HG02973 (cell line): Measurements from ENCODE around the gene ATP11A.
"Not testable (repeated sequence)": the region's sequence is repeated elsewhere in the genome, so short reads cannot be mapped to it uniquely, and the experiment has no call there.

Source experiments
- ATAC-seq: cut with Tn5 transposase; IDR thresholded peaks from one replicate; pipeline ENCODE4 v1.9.1; 2021; ENCODE audit warnings: moderate library complexity; ENCODE audit not compliant: unreplicated experiment

The ATP11A gene

DNA sequence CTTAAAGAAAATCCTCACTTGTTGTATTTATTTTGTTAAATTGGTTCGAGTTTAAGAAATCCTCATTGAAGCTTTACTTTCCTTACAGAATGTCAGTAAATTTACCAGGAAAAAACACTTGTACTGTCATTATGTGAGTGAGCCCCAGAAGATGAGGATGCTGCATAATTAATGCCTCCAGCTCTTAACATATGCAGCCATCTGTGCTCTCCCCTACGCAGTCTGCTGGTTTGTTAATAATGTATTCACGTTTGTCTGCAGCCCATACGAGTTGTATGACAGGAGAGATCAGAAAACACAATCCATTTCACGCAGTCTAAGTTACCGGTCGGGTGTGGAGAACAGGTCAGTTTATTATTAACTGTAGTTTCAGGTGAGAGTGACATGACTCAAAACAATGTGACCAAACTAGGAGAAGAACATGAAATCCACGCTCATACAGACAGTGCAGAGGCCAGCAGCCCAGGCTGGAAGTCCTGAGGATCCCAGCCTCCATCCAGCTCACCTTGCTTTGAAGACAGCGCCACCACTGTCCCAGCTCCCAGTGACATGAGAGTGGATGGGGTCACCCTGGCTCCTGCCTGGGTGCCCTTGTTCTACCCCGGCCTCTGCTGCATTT is 19.8 kb upstream of the ATP11A start:
- peak; percentile 78 for ATAC-seq

DNA sequence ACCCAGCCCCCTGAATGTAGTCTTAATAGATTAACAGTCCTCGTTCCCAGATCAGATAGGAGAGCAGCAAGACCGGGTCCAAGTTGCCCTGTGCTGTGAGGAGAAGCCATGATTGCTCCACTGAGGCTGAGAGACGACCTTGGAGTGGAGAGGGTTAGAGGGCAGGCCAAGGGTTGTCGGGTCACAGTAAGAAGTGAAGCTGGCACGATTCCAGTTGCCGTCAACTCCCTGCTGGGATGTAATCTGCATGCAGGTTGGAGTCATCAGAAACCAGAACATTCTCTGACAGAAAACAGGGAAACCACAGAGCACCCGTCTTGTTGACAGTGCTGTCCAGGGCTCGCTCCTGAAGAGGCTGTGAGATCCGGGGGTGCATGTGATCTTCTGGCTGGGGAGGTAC is 19.0 kb upstream of the ATP11A start:
- ATAC-seq: no peak

DNA sequence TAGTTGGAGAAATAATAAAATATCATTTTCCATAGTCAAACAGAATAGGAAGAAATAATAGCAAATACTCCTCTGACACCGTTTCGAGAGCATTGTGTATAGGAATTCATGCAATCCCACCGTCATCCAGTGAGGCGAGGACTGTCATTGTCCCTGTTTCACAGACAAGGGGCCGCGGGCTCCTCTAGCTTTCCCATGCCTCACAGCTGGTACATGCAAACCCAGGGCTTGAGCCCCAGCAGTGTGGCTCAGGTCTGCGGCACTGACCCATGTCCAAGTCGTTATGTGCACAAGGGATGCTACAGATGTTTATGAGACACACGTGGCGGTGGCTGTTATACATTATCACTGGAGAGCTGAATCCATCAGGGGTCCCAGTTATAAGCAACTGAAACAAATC is 18.5 kb upstream of the ATP11A start:
- ATAC-seq: no peak

DNA sequence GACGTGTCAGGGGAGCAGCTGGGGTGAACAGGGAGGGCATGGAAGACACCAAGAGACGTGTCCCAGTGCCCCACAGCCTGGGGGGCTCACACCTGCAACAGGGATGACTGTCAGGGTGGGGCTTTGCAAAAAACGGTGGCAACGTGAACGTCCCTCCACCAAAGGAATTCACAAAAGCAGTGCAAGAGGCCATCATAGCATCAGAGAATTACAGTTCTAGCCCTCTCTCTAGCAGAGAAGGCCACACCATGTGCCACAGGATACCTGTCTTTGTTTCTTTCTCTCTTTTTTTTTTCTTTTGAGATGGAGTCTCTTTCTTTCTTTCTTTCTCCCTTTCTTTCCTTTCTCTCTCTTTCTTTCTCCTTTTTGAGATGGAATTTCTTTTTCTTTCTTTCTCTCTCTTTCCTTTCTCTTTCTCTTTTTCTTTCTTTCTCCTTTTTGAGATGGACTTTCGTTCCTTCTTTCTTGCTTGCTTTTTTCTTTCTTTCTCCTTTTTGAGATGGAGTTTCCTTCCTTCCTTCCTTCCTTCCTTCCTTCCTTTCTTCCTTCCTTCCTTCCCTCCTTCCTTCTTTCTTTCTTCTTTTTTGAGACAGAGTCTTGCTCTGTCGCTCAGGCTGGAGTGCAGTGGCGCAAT is 17.1 kb upstream of the ATP11A start:
- ATAC-seq: no peak

DNA sequence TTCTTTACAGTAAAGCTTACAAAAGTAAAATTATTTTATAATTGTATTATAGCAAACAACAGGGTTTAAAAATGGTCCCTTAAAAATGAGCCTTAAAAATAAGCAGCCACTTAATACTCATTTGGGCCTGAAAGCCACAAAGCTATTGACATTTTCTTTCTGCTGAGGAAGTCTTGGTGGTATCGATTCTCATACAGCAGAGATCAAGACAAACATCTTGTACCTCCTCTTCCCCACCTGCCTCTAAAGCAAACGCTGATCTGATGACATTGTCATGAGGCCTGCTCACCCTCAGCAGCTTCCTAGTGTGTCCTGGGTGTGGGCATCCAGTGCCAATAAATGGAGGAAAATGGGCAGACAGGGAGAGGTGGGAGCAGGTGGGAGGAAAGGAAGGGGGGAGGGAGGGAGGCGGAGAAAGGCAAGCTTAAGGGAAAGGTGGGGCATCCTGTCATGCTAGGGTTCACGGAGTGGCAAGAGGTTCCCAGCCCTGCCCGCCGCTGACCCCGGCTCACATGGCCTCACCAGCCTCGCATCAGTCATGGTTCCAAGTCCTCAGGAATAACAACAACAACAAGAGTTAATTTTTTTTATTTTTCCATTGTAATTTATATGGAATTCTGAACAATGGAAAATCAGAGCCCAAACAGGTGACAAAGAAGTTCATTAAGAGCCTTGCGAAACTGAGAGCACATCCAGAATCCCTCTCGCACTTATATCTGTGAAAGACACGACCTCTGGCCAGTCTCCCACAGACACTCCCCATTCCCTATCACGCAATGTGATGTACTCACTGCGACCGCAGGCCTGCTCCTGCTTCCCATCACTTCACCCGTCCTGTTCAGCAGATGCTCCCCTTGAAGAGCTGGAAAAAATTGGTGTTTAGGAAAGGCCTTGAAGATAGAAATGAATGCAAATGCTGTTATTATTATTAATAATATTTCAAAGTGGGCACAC is 15.1 kb upstream of the ATP11A start:
- no peak for ATAC-seq

DNA sequence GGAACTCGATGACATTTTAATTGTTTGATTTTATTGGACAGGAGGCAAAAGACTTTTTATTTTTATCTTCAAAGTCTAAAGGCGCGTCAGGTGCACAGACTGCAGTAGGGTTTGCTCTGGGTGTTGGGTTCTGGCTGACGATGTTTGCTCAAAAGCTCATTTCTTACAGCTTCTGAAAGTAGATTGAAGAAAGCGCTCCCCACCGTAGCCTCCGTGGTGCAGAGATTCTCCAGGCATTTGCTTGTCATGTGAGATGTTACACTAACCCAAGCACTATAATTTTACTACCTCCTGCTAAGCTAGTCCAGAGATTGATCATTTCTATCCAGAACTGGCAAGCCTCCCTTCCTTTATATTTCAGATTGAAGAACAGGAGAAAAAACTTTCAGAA is 14.5 kb upstream of the ATP11A start:
- no peak for ATAC-seq

GRCh38 chr13:112677421-112677962 is 12.3 kb upstream of the ATP11A start:
- not testable (repeated sequence) for ATAC-seq

- no peak for ATAC-seq
These were observed 10.5 kb upstream of the ATP11A start for GRCh38 chr13:112679381-112679780.

DNA sequence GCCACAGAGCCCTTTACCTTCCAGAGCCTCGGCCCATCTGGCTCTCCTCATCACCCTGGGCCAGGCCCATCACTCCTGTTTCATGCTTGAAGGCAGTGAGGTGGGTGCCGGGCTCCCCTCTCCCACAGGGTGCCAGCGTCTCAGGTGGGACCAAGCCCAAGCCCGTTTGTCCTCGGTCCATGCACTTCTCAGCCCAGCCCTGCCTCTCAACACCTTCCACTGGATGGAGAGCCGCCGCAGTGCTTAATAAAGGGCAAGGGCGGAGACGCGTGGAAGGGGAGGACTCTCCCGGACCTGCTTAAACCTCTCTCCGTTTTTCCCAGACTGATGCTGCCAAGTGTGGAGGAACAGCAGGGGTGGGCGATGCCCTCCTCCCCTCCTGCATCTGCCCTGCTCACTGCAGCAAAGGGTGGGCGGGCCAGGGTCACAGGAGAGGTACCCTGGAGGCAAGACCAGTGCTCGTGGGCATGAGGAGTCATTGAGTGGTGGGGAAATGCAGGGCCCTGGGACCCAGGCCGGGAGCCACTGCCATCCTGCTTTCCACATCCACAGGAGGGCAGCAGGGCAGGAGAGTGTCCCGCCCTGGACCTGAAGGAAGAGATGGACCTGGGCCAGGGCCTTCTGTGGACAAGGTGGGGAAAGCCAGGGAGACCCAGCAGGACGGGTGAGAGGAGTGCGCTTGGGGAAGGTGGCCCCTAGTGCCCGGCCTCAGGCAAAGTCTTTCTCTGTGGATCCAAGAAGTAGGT is 9.7 kb upstream of the ATP11A start:
- ATAC-seq: no peak

- ATAC-seq: no peak
These were observed 9.0 kb upstream of the ATP11A start for GRCh38 chr13:112680741-112681360.

GRCh38 chr13:112683581-112683980 is 6.3 kb upstream of the ATP11A start:
- no peak for ATAC-seq

DNA sequence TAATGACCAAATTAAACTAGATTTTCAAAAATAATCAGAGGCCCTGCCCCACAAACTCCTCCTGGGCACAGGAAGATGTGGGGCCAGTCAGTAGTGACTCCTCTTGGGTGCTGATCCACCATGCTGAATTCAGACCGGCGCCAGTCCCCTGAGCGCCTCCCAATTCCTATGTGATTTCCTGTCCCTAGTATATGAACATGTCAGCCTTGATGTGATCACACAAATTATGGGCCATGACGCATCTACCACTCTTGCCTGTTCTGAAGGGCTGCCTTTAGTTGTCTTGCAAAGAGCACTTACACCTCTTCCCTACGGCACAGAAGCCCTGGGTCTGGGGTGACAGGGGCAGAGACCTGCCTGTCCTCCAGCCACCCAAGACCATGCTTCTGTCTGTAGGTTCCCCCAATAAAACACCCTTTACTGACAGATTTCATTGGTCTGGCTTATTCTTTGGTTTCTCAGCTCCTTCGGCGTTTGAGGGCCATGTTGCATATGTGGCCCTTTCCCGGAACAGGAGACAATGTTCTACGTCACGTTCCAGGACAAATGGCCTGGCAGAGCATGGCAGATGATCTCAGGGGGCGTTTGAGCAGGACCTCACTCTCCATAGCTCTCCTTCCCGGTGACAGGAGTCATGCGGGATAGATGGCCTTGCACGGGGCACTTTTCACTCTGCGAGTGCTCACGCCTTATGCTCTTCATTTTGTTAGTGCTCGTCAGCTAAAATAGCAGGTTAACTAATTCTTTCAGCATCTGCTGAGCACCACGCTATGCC is 5.6 kb upstream of the ATP11A start:
- no peak for ATAC-seq

DNA sequence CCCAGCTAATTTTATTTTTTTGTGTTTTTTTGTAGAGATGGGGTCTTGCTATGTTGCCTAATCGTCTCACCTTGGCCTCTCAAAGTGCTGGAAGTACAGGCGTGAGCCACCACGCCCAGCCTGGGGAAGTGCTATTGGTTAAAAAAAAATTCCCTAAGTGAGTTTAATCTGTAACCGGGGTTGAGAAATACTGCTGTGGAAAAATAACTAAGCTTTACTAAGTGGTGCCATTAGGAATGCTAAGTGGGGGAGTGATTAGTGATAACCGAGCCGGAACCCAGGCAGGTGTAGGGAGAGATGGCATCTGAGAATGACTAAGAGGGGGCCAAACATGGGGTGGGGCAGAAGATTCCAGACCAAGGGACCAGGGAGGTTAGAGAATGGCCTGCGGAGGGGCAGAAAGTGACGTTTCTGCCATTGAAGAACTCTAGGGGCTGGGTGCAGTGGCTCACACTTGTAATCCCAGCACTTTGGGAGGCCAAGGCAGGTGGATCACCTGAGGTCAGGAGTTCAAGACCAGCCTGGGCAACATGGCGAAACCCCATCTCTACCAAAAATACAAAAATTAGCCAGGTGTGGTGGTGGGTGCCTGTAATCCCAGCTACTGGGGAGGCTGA is 4.5 kb upstream of the ATP11A start:
- not testable (repeated sequence) for ATAC-seq

- ATAC-seq: no peak
These were observed 3.9 kb upstream of the ATP11A start for GRCh38 chr13:112685896-112686295.

GRCh38 chr13:112686364-112686763 is 3.5 kb upstream of the ATP11A start:
- ATAC-seq: no peak

DNA sequence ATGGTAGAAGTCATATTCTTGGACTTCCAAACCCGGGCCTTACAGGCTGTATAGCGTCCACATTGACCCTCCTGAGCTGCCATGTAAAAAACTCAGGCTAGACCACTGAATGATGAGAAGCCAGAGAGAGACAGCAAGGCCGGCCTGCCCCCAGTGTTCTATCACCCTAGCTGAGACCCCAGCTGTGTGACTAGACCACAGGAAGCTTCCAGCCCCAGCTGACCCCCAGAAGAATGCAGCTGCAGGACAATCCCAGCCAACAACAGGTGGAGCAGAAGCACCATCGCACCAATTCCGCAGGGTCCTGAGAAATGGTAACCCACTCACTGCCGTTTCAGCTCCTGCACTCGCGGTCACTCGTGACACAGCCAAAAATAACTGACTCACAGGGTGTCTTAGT is 2.9 kb upstream of the ATP11A start:
- no peak for ATAC-seq

DNA sequence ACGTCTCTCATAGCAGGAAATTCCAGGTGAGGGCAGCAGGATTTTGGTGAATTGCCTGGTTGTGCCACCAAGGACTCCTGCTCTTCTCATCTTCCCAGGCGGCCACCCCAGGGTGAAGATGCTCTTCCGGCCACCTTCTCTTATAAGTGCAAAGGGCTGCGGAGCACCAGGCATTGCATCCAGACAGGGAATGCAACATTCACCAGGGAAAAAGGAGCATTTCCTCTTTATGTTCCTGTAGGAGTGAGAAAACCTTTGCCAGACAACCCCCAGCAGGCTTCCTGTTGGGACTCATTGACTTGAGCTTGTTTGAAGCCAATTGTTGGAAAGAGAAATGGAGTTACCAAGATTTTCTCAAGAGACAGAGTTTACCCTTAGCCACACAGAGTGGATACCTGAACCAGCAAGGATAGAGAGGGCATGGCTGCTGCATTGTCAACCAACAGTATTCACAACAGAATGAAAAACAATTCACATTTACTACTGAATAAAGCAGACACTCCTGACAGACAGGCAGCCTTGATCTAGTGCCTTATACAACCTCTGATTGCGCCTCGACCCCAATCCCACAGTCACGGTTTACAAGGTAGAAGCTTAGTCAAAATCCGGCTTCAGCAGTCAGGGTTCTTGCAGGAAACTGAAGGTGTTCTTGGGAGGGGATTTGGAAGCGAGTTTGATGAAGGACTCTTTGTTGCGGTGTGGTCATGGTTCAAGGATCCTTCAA is 1.8 kb upstream of the ATP11A start:
- no peak for ATAC-seq

DNA sequence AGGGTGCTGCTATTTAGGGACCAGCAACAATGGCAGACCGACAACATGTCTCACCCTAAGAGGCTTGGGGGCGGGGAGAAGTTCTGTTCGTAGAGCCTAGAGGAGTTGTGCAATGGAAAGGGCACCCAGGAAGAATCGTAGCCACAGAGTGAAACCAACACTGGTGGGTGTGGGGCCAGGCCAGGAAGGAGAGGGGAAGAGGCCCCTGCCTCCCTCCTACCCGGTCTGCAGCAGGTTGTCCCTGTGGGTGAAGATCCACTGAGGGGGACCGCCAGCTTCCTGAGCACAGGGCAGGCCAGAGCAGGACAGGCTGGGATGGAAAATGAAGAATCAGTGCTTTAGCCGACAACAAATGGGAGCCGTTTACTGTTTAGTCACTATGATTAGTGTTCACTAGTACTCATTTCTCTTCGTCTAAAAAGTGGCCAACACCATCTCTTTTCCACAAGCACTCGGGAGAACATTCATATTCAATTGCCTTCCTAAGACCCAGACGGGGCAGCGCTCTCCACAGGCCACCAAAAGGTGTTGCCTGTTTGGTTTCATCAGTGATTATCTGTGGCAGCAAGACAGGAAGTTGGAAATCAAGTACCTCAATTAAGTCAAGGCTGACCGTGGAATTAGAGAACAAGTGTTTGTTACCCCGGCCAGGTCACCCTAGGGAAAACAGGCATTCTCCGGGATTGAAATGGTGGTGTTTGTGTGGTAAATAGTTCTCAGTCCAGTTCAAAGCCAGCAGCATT is 1.1 kb upstream of the ATP11A start:
- ATAC-seq: no peak
